PC-9 (cell line): ENCODE data around the gene HAPLN2. TPM values are rescaled to one million over a fixed set of nuclear protein-coding genes. Genes with fewer than 3 reads are reported as not detected.

ENCODE experiments used
- BruUV-seq: library from RNA; stranded (reverse); fragments of 400-500 nt; replicated peaks from 2 replicates; lab custom pipeline; 2021; lab: Mats Ljungman, UMichigan
- CTCF ChIA-PET: fragments of 300-600 bp; sonication (Branson Sonifier 250); formaldehyde crosslinking; loops from one replicate; lab custom pipeline; 2022; ENCODE audit warnings: antibody characterized with exemption; lab: Charles Lee
- POLR2A ChIA-PET: fragments of 300-600 bp; sonication (Branson Sonifier 250); formaldehyde crosslinking; loops from one replicate; lab custom pipeline; 2022; ENCODE audit warnings: antibody characterized with exemption; ENCODE audit not compliant: unreplicated experiment; lab: Charles Lee
- DNase-seq, 2 experiments: peaks; one replicate each; pipeline versions ENCODE4 v3.0.0 to v3.0.0-alpha.2; 2015 to 2022; ENCODE audit warnings: mixed read lengths in 1 of 2
- H2AFZ ChIP-seq: fragments of 200-600 bp; sonication (generic); 2 replicates; pipeline ENCODE4 v1.8.1; 2017; ENCODE audit warnings: antibody characterized with exemption
- H3F3A ChIP-seq: fragments of 200-600 bp; sonication (generic); 2 replicates; pipeline ENCODE4 v1.8.1; 2017; ENCODE audit warnings: antibody characterized with exemption, mild to moderate bottlenecking, low read depth; ENCODE audit not compliant: insufficient read depth
- H3K27ac ChIP-seq: fragments of 200-600 bp; sonication (generic); 2 replicates; pipeline ENCODE4 v1.6.1; 2016; ENCODE audit warnings: mixed run types
- H3K27me3 ChIP-seq: fragments of 200-600 bp; sonication (generic); 2 replicates; pipeline ENCODE4 v1.6.1; 2016; ENCODE audit warnings: low read depth, mixed run types; ENCODE audit not compliant: insufficient read depth
- H3K36me3 ChIP-seq: fragments of 200-600 bp; sonication (generic); 2 replicates; pipeline ENCODE4 v1.6.1; 2016; ENCODE audit warnings: low read depth, mixed run types
- H3K4me1 ChIP-seq: fragments of 200-600 bp; sonication (generic); replicated peaks from 2 replicates; pipeline ENCODE4 v1.6.1; 2016; ENCODE audit warnings: mixed run types; ENCODE audit not compliant: insufficient read depth
- H3K4me2 ChIP-seq: fragments of 200-600 bp; sonication (generic); 2 replicates; pipeline ENCODE4 v1.6.1; 2017; ENCODE audit warnings: mixed run types
- H3K4me3 ChIP-seq: fragments of 200-600 bp; sonication (generic); 2 replicates; pipeline ENCODE4 v1.6.1; 2016; ENCODE audit warnings: mixed run types
- H3K79me2 ChIP-seq: fragments of 200-600 bp; sonication (generic); 2 replicates; pipeline ENCODE4 v1.6.1; 2017; ENCODE audit warnings: low read depth, mixed run types
- H3K9me2 ChIP-seq: fragments of 200-600 bp; sonication (generic); 2 replicates; pipeline ENCODE4 v1.8.1; 2017; ENCODE audit warnings: mild to moderate bottlenecking; ENCODE audit not compliant: insufficient read depth
- H3K9me3 ChIP-seq: fragments of 200-600 bp; sonication (generic); 2 replicates; pipeline ENCODE4 v1.8.1; 2016; ENCODE audit warnings: low read depth; ENCODE audit not compliant: insufficient read depth
- H4K20me1 ChIP-seq: fragments of 200-600 bp; sonication (generic); 2 replicates; pipeline ENCODE4 v1.8.1; 2017; ENCODE audit not compliant: insufficient read depth
- CTCF ChIP-seq: fragments of 200-600 bp; sonication (generic); conservative IDR thresholded peaks from 2 replicates; pipeline ENCODE4 v1.6.1; 2017; ENCODE audit warnings: mixed run types, antibody characterized with exemption, mild to moderate bottlenecking, moderate library complexity
- EZH2 ChIP-seq: fragments of 200-600 bp; sonication (generic); IDR thresholded peaks from 2 replicates; pipeline ENCODE4 v1.8.0; 2017; ENCODE audit warnings: antibody characterized with exemption, low read depth
- intact Hi-C: fragments of 100-400 bp; cut with micrococcal nuclease; formaldehyde crosslinking; loops from one replicate; pipeline ENCODE4 v1.10.0; 2022; ENCODE audit not compliant: unreplicated experiment
- total RNA-seq: library from RNA; stranded (reverse); gene quantifications from 2 replicates; pipeline ENCODE4 v1.2.3, GENCODE V29; 2021

The HAPLN2 gene
- total RNA-seq, 1 experiment from 2014 or later = not detected

- intact Hi-C loops = loop anchor here (10.0 kb wide), 1 partner anchor 300 kb away; the partner anchor contains the start of gene LRRC71
- Histone ChIP-seq H3K4me2 (peak overlapping the region; percentile 74; the same call in 1 of the 2 replicates), H3K27me3 (peaks cover 19% of the 10 kb centered on the region; the same call in 1 of the 2 replicates), H4K20me1 (no peaks in the 10 kb centered on the region), H3K79me2 (no peaks in the 10 kb centered on the region), H3K4me3 (no peak overlapping the region; the same call in 1 of the 2 replicates), H2AFZ (no peak overlapping the region), H3K9me2 (no peaks in the 10 kb centered on the region), H3F3A (peaks cover 16% of the 10 kb centered on the region), H3K27ac (no peak overlapping the region), H3K36me3 (no peaks in the 10 kb centered on the region), H3K4me1 (peaks cover 21% of the 10 kb centered on the region), H3K9me3 (no peaks in the 10 kb centered on the region)
- TF ChIP-seq EZH2 = no peak
- no peak for TF ChIP-seq CTCF
- DNase-seq = no peak
- ChIA-PET POLR2A (interaction anchor here (0.5 kb wide), 1 partner anchor 72 kb away, joined by 6 read pairs; no protein-coding TSS in a partner anchor), CTCF (interaction anchor here (0.5 to 1.5 kb wide), 4 partner anchors 55 to 303 kb away, joined by 3 to 7 read pairs (median 6); no protein-coding TSS in a partner anchor)
- no TSS peak for BruUV-seq
Observed at GRCh38 chr1:156624814-156625435, 5.7 kb downstream of the HAPLN2 start.

- H3K4me3 ChIP-seq = no peak overlapping the region
- no TSS peak for BruUV-seq
Observed at GRCh38 chr1:156625436-156626078, 6.3 kb downstream of the HAPLN2 start.

More at GRCh38 chr1:156625436-156626078, 6.3 kb downstream of the HAPLN2 start:
- POLR2A ChIA-PET = interaction anchor here (0.5 kb wide), 1 partner anchor 73 kb away, joined by 6 read pairs; no protein-coding TSS in a partner anchor
- no peaks in the 10 kb centered on the region for H3K9me2 ChIP-seq
- H3K4me1 ChIP-seq = peaks cover 26% of the 10 kb centered on the region
- H3K36me3 ChIP-seq = no peaks in the 10 kb centered on the region
- H3K27me3 ChIP-seq = peaks cover 13% of the 10 kb centered on the region; the same call in 1 of the 2 replicates
- H3K79me2 ChIP-seq = no peaks in the 10 kb centered on the region
- no peak overlapping the region for H2AFZ ChIP-seq
- H3K4me2 ChIP-seq = 0 out of 2 replicates have a peak overlapping the region, but pooled peaks have one; percentile 15
- no peak overlapping the region for H3K27ac ChIP-seq
- peaks cover 21% of the 10 kb centered on the region for H3F3A ChIP-seq
- no peaks in the 10 kb centered on the region for H4K20me1 ChIP-seq
- CTCF ChIA-PET = interaction anchor here (0.5 to 1.5 kb wide), 3 partner anchors 54 to 234 kb away, joined by 3 to 4 read pairs (median 4); no protein-coding TSS in a partner anchor
- intact Hi-C loops = loop anchor here (2.0 to 10.0 kb wide), 3 partner anchors 233 to 299 kb away; partner anchors contain the start of genes INSRR and LRRC71
- TF ChIP-seq CTCF = peak; percentile 92
- TF ChIP-seq EZH2 = no peak
- peak in 1 of 2 experiments; percentile 32 for DNase-seq
- H3K9me3 ChIP-seq = no peaks in the 10 kb centered on the region
